H9 (cell line): ENCODE results near the gene CCDC85A. TPM values are rescaled to one million over a fixed set of nuclear protein-coding genes. Genes with fewer than 3 reads are reported as not detected.

Experiments
- DNase-seq: peaks from one replicate; pipeline ENCODE4 v3.0.0-alpha.2; 2017
- H2AFZ ChIP-seq: one replicate; pipeline ENCODE4 v1.6.1; 2013; ENCODE audit warnings: mild to moderate bottlenecking, low read length, control low read depth, moderate library complexity
- H2AK5ac ChIP-seq: 2 replicates; pipeline ENCODE4 v1.6.1; 2013; ENCODE audit warnings: low read length, control low read depth, mixed read lengths; ENCODE audit not compliant: insufficient read length
- H2BK120ac ChIP-seq: one replicate; pipeline ENCODE4 v1.6.1; 2013; ENCODE audit warnings: low read depth, mild to moderate bottlenecking, low read length, control low read depth, inconsistent platforms; ENCODE audit not compliant: poor library complexity, severe bottlenecking
- H2BK12ac ChIP-seq: 2 replicates; pipeline ENCODE4 v1.6.1; 2013; ENCODE audit warnings: low read length, control low read depth, mixed read lengths, low read depth; ENCODE audit not compliant: insufficient read length
- H2BK15ac ChIP-seq: 2 replicates; pipeline ENCODE4 v1.6.1; 2013; ENCODE audit warnings: low read depth, low read length, control low read depth
- H2BK20ac ChIP-seq: one replicate; pipeline ENCODE4 v1.6.1; 2013; ENCODE audit warnings: low read depth, mild to moderate bottlenecking, low read length, control low read depth, inconsistent platforms; ENCODE audit not compliant: poor library complexity, severe bottlenecking
- H2BK5ac ChIP-seq: 2 replicates; pipeline ENCODE4 v1.6.1; 2013; ENCODE audit warnings: low read length, control low read depth, mixed read lengths; ENCODE audit not compliant: insufficient read length
- H3K14ac ChIP-seq: 2 replicates; pipeline ENCODE4 v1.6.1; 2013; ENCODE audit warnings: low read length, control low read depth; ENCODE audit not compliant: insufficient read depth
- H3K18ac ChIP-seq: 2 replicates; pipeline ENCODE4 v1.6.1; 2013; ENCODE audit warnings: low read depth, mild to moderate bottlenecking, mixed read lengths, low read length, control low read depth; ENCODE audit not compliant: insufficient read length
- H3K23ac ChIP-seq: 2 replicates; pipeline ENCODE4 v1.6.1; 2013; ENCODE audit warnings: low read length, control low read depth, mixed read lengths, low read depth; ENCODE audit not compliant: insufficient read length
- H3K23me2 ChIP-seq: 2 replicates; pipeline ENCODE4 v1.6.1; 2013; ENCODE audit warnings: low read depth, mild to moderate bottlenecking, mixed read lengths, low read length, control low read depth; ENCODE audit not compliant: insufficient read length, poor library complexity, severe bottlenecking
- H3K27ac ChIP-seq: 2 replicates; pipeline ENCODE4 v1.5.1; 2013; ENCODE audit warnings: low read length, control low read depth, mixed read lengths, low read depth; ENCODE audit not compliant: insufficient read length
- H3K27me3 ChIP-seq: 2 replicates; pipeline ENCODE4 v1.6.1; 2013; ENCODE audit warnings: low read length, control low read depth, inconsistent platforms; ENCODE audit not compliant: insufficient read depth
- H3K4ac ChIP-seq: 2 replicates; pipeline ENCODE4 v1.6.1; 2013; ENCODE audit warnings: low read depth, mild to moderate bottlenecking, control low read depth, inconsistent platforms, low read length, moderate library complexity
- H3K4me1 ChIP-seq: 2 replicates; pipeline ENCODE4 v1.6.1; 2013; ENCODE audit warnings: low read length, control low read depth, inconsistent platforms; ENCODE audit not compliant: insufficient read depth
- H3K4me2 ChIP-seq: 2 replicates; pipeline ENCODE4 v1.6.1; 2013; ENCODE audit warnings: low read length, control low read depth, mixed read lengths; ENCODE audit not compliant: insufficient read length, insufficient read depth
- H3K56ac ChIP-seq: 2 replicates; pipeline ENCODE4 v1.6.1; 2013; ENCODE audit warnings: low read depth, mild to moderate bottlenecking, mixed read lengths, low read length, control low read depth; ENCODE audit not compliant: insufficient read length
- H3K79me1 ChIP-seq: 2 replicates; pipeline ENCODE4 v1.6.1; 2013; ENCODE audit warnings: low read depth, mild to moderate bottlenecking, moderate library complexity, low read length, control low read depth, inconsistent platforms; ENCODE audit not compliant: insufficient read depth, poor library complexity, severe bottlenecking
- H3K79me2 ChIP-seq: 2 replicates; pipeline ENCODE4 v1.6.1; 2013; ENCODE audit warnings: low read length, control low read depth, inconsistent platforms; ENCODE audit not compliant: insufficient read depth
- H3K9ac ChIP-seq: 2 replicates; pipeline ENCODE4 v1.6.1; 2013; ENCODE audit warnings: low read length, control low read depth, mixed read lengths; ENCODE audit not compliant: insufficient read length; ENCODE audit errors: extremely low read depth
- H3K9me3 ChIP-seq: one replicate; pipeline ENCODE4 v1.6.1; 2013; ENCODE audit warnings: low read depth, low read length, inconsistent platforms; ENCODE audit not compliant: control insufficient read depth
- H3T11ph ChIP-seq: one replicate; pipeline ENCODE4 v1.6.1; 2013; ENCODE audit warnings: mild to moderate bottlenecking, low read length, control low read depth, inconsistent platforms
- H4K20me1 ChIP-seq: one replicate; pipeline ENCODE4 v1.6.1; 2013; ENCODE audit not compliant: control insufficient read depth, insufficient read length, insufficient read depth
- H4K5ac ChIP-seq: 2 replicates; pipeline ENCODE4 v1.6.1; 2013; ENCODE audit warnings: low read depth, mild to moderate bottlenecking, mixed read lengths, low read length, control low read depth; ENCODE audit not compliant: insufficient read length
- H4K8ac ChIP-seq: replicated peaks from 2 replicates; pipeline ENCODE4 v1.6.1; 2013; ENCODE audit warnings: low read length, control low read depth, mixed read lengths, low read depth; ENCODE audit not compliant: insufficient read length
- H4K91ac ChIP-seq: 2 replicates; pipeline ENCODE4 v1.6.1; 2013; ENCODE audit warnings: low read depth, mild to moderate bottlenecking, moderate library complexity, mixed read lengths, low read length, control low read depth; ENCODE audit not compliant: insufficient read length
- H3K27ac Mint-ChIP-seq, 3 experiments: 2 replicates in 2 of 3; 3 replicates in 1 of 3; pipeline ENCODE4 v1.8.0; 2020 to 2021; ENCODE audit warnings: mixed read lengths in 3 of 3, mild to moderate bottlenecking in 1 of 3, moderate library complexity in 1 of 3
- H3K27me3 Mint-ChIP-seq: 2 replicates; pipeline ENCODE4 v1.8.0; 2021; ENCODE audit warnings: low read depth, mild to moderate bottlenecking, moderate library complexity, mixed read lengths
- H3K36me3 Mint-ChIP-seq, 3 experiments: 2 replicates in 2 of 3; 3 replicates in 1 of 3; pipeline ENCODE4 v1.8.0; 2020 to 2021; ENCODE audit warnings: low read depth in 3 of 3, mixed read lengths in 3 of 3; ENCODE audit not compliant: insufficient read depth in 1 of 3
- H3K4me1 Mint-ChIP-seq, 2 experiments: 2 replicates each; pipeline ENCODE4 v1.8.0; 2020; ENCODE audit warnings: mixed read lengths in 2 of 2
- H3K4me3 Mint-ChIP-seq, 2 experiments: 2 replicates in 1 of 2; 3 replicates in 1 of 2; pipeline ENCODE4 v1.8.0; 2020 to 2021; ENCODE audit warnings: mild to moderate bottlenecking in 2 of 2, mixed read lengths in 2 of 2, moderate library complexity in 1 of 2
- H3K9me3 Mint-ChIP-seq, 2 experiments: 2 replicates in 1 of 2; 3 replicates in 1 of 2; pipeline ENCODE4 v1.8.0; 2020; ENCODE audit warnings: mild to moderate bottlenecking in 2 of 2, mixed read lengths in 2 of 2, moderate library complexity in 1 of 2
- CTCF ChIP-seq: fragments of 200-600 bp; sonication (generic); conservative IDR thresholded peaks from 3 replicates; pipeline ENCODE4 v1.8.0; 2021; ENCODE audit warnings: antibody characterized with exemption, mild to moderate bottlenecking
- WGBS: extraction: QIAGEN DNeasy Blood & Tissue Kit; methylation state at CpG from one replicate; pipeline ENCODE4 v1.1.7; 2013; ENCODE audit warnings: missing lambda C conversion rate, low lambda C conversion rate, mixed read lengths; ENCODE audit not compliant: insufficient read length; ENCODE audit errors: extremely low coverage; 5-methylcytosine and 5-hydroxymethylcytosine counted together
- total RNA-seq: library from RNA; stranded (reverse); gene quantifications from 2 replicates; pipeline ENCODE4 v1.2.1, GENCODE V29; 2021

Gene CCDC85A
- total RNA-seq, 1 experiment from 2014 or later, result 0.17 TPM

- Histone ChIP-seq H2BK5ac (no peak overlapping the region), H2BK12ac (no peak overlapping the region), H3K79me2 (no peaks in the 10 kb centered on the region), H3K23ac (no peak overlapping the region), H3K4me1 (no peaks in the 10 kb centered on the region), H2BK120ac (no peak overlapping the region), H2BK20ac (no peak overlapping the region), H2AK5ac (no peak overlapping the region), H2AFZ (no peak overlapping the region), H3K79me1 (no peaks in the 10 kb centered on the region), H3K4ac (no peak overlapping the region), H4K20me1 (peaks cover 2% of the 10 kb centered on the region), H3K9me3 (no peaks in the 10 kb centered on the region), H3K27ac (no peak overlapping the region), H2BK15ac (no peak overlapping the region), H4K8ac (no peak overlapping the region), H3K18ac (no peak overlapping the region), H4K5ac (no peak overlapping the region), H3K23me2 (peaks cover 18% of the 10 kb centered on the region), H3K56ac (no peak overlapping the region), H4K91ac (no peak overlapping the region), H3T11ph (no peak overlapping the region), H3K4me2 (peak overlapping the region; percentile 85), H3K27me3 (peaks cover 51% of the 10 kb centered on the region), H3K9ac (no peak overlapping the region), H3K14ac (no peak overlapping the region)
- H3K27ac Mint-ChIP-seq, result no peak overlapping the region
- H3K4me3 Mint-ChIP-seq, result peak overlapping the region; percentile 56 to 88
- DNase-seq, result peak; percentile 29
- peaks cover 0 to 3% (median 0%) of the 10 kb centered on the region in 3 experiments; a peak in 3 of 7 replicates for H3K36me3 Mint-ChIP-seq
- no peak for TF ChIP-seq CTCF
- H3K27me3 Mint-ChIP-seq, result peaks cover 97% of the 10 kb centered on the region
- WGBS, result no CpG with 5 or more reads among the region's 24 CpGs
- peaks cover 0 to 3% of the 10 kb centered on the region in 2 experiments; a peak in 2 of 5 replicates for H3K9me3 Mint-ChIP-seq
- H3K4me1 Mint-ChIP-seq, result peaks cover 23 to 27% of the 10 kb centered on the region in 2 experiments
Observed at GRCh38 chr2:56185101-56185581, 1.4 kb downstream of the CCDC85A start.
